MM.1S (cell line): Measurements from ENCODE around the gene DIP2C.
A peak's percentile ranks its signal among the peaks of the same experiment; 100 is the strongest.

Experiments
- CTCF ChIP-seq: fragments of 300-600 bp; sonication (generic); IDR thresholded peaks from 2 replicates; pipeline ENCODE4 v1.5.1; 2016; ENCODE audit warnings: antibody characterized with exemption, low read length, mixed read lengths
- EZH2 ChIP-seq: fragments of 300-600 bp; sonication (generic); optimal IDR thresholded peaks from 2 replicates; pipeline ENCODE3; 2017; ENCODE audit warnings: low read depth, mild to moderate bottlenecking, antibody characterized with exemption, low read length, mixed read lengths

DNA sequence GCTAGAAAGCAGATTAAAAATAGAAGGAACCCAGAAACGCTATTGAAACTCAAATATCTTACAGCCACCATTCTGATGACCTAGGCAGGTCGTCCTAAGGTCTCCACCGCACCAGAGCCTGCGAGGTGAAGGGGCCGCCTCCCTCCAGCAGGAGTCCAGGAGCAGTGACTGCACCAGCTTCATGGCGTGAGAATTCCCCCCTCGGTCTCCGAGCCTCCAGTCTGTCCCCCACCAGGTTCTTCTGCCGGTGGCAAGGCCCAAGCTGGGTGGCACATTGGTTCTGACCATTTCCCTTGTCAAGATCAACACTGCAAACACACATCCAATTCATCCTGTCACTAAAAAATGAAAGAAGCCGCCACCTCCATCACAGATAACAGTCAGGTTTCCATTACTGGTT lies 98.7 kb downstream of the DIP2C start:
- TF ChIP-seq CTCF = peak; percentile 10; the same call in 1 of the 2 replicates
- TF ChIP-seq EZH2 = no peak
